DOHH2 (cell line): ENCODE data around the gene IL22.

Source experiments
- CTCF ChIP-seq: fragments of 200-600 bp; sonication (generic); IDR thresholded peaks from one replicate; pipeline ENCODE4 v1.5.1; 2014; ENCODE audit warnings: antibody characterized with exemption, mild to moderate bottlenecking, low read depth, low read length; ENCODE audit not compliant: poor library complexity, severe bottlenecking
- EZH2phosphoT487 ChIP-seq: fragments of 200-600 bp; sonication (generic); IDR thresholded peaks from 2 replicates; pipeline ENCODE4 v1.6.1; 2017; ENCODE audit warnings: borderline replicate concordance, mild to moderate bottlenecking, antibody characterized with exemption, low read length, moderate library complexity, mixed read lengths

- TF ChIP-seq CTCF (no peak), EZH2phosphoT487 (no peak)
These were observed 10.9 kb upstream of the IL22 start for GRCh38 chr12:68264158-68264855.
